ENCODE data around the gene EHD2. TPM values are rescaled to one million over a fixed set of nuclear protein-coding genes. Genes with fewer than 3 reads are reported as not detected.
"Not testable (repeated sequence)": the region's sequence is repeated elsewhere in the genome, so short reads cannot be mapped to it uniquely, and the experiment has no call there.

The EHD2 gene
- total and polyA plus RNA-seq, 7 experiments from 2014 or later, result 0.15 to 0.37 (median 0.19) TPM; not detected in 4

DNA sequence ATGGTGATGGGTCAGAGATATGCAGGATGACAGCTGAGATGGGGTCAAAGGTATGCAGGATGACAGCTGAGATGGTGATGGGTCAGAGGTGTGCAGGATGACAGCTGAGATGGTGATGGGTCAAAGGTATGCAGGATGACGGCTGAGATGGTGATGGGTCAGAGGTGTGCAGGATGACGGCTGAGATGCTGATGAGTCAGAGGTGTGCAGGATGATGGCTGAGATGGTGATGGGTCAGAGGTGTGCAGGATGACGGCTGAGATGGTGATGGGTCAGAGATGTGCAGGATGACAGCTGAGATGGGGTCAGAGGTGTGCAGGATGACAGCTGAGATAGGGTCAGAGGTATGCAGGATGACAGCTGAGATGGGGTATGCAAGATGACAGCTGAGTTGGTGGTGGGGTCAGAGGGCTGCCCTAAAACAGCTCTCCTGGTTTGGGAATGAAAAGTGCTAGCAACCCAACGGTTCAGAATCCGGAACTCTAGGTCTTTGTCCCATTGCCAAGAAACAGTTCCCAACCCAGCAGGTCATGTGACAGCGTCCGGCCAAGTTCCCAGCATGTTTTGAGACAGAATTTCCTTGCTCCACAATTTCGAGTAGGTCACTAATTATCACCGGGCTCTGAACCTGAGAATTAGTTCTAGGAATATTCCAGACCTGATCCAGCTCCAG, 68.5 kb downstream of the EHD2 start:
- Mint-ChIP-seq H3K27me3 (no peaks in the 10 kb centered on the region), H3K4me3 (peak overlapping the region in 6 of 10 donors; percentile 16 to 60 (median 23)), H3K27ac (peak overlapping the region in 8 of 9 donors; percentile 5 to 75 (median 62)), H3K36me3 (peaks cover 0 to 20% (median 15%) of the 10 kb centered on the region in 5 donors), H3K9me3 (no peaks in the 10 kb centered on the region), H3K4me1 (peaks cover 8 to 40% (median 32%) of the 10 kb centered on the region in 7 donors)
- DNase-seq, result no peak
- no peak for ATAC-seq
- ChIA-PET POLR2A (interaction anchor here (1.1 to 1.2 kb wide), 2 partner anchors 36 to 668 kb away, joined by 3 to 4 read pairs; partner anchors contain the start of gene ZC3H4), CTCF (interaction anchor here (0.7 to 1.2 kb wide), 2 partner anchors 10 to 14 kb away, joined by 3 to 5 read pairs; no protein-coding TSS in a partner anchor)
- intact Hi-C loops (cut with micrococcal nuclease), result no loop called here
- Histone ChIP-seq H3K9me3 (ENCODE audit: control insufficient read depth in 2 of 3, low read length in 3 of 3) (no peaks in the 10 kb centered on the region), H3K27me3 (ENCODE audit: control insufficient read depth in 2 of 2, insufficient read depth in 2 of 2, low read length in 2 of 2) (no peaks in the 10 kb centered on the region), H3K4me1 (ENCODE audit: control insufficient read depth in 2 of 2, insufficient read depth in 2 of 2, low read length in 2 of 2) (peaks cover 8 to 19% of the 10 kb centered on the region in 2 donors), H3K27ac (ENCODE audit: low read depth, low read length) (no peak overlapping the region), H3K4me3 (ENCODE audit: low read length) (no peak overlapping the region), H3K36me3 (ENCODE audit: control insufficient read depth in 2 of 3, insufficient read depth in 3 of 3, low read length in 3 of 3) (peaks cover 0 to 52% (median 7%) of the 10 kb centered on the region in 3 experiments)

DNA sequence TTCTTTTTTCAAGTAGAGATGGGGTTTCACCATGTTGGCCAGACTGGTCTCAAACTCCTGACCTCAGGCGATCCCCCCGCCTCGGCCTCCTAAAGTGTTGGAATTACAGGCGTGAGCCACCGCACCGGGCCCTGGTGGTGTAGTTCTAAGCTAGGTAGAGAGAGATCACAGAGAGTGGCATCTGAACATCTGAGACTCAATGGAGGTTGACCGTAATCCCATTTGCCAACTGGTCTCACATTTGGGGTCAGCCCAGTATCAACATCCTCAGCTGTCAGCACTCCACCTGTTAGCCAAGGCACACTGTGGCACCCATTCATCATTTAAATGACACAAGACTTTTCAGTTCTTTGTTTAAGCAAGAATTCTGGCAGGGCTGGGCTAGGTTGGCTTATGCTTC, 73.3 kb downstream of the EHD2 start:
- no peak overlapping the region for H3K4me3 ChIP-seq (ENCODE audit: low read length)
- H3K9me3 ChIP-seq (ENCODE audit: control insufficient read depth in 2 of 3, low read length in 3 of 3), result no peaks in the 10 kb centered on the region
- peaks cover 0 to 13% (median 10%) of the 10 kb centered on the region in 5 donors for H3K36me3 Mint-ChIP-seq
- ATAC-seq, result no peak
- ChIA-PET CTCF (no interaction called here), POLR2A (no interaction called here)
- H3K9me3 Mint-ChIP-seq, result no peaks in the 10 kb centered on the region
- H3K4me1 Mint-ChIP-seq, result peaks cover 6 to 16% (median 10%) of the 10 kb centered on the region in 7 donors
- H3K4me3 Mint-ChIP-seq, result no peak overlapping the region
- no peak for DNase-seq
- H3K27ac ChIP-seq (ENCODE audit: low read depth, low read length), result no peak overlapping the region
- H3K27me3 Mint-ChIP-seq, result no peaks in the 10 kb centered on the region
- H3K27me3 ChIP-seq (ENCODE audit: control insufficient read depth in 2 of 2, insufficient read depth in 2 of 2, low read length in 2 of 2), result no peaks in the 10 kb centered on the region
- peaks cover 0 to 40% (median 2%) of the 10 kb centered on the region in 3 experiments for H3K36me3 ChIP-seq (ENCODE audit: control insufficient read depth in 2 of 3, insufficient read depth in 3 of 3, low read length in 3 of 3)
- H3K27ac Mint-ChIP-seq, result no peak overlapping the region
- intact Hi-C loops (cut with micrococcal nuclease), result loop anchor here in 1 of 2 donors (5.0 kb wide), 1 partner anchor 74 kb away; the partner anchor contains the start of gene EHD2
- H3K4me1 ChIP-seq (ENCODE audit: control insufficient read depth in 2 of 2, insufficient read depth in 2 of 2, low read length in 2 of 2), result no peaks in the 10 kb centered on the region

DNA sequence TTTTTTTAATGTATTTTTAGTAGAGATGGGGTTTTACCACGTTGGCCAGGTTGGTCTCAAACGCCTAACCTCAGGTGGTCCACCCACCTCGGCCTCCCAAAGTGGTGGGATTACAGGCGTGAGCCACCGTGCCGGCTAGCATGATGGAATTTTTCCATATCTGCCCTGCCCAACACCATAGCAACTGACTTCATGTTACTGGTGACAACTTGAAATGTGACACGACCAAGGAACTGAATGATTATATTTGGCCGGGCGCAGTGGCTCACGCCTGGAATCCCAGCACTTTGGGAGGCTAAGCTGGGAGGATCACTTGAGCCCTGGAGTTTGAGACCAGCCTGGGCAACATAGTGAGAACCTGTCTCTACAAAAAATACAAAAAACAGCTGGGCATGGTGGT, 74.1 kb downstream of the EHD2 start:
- H3K4me3 ChIP-seq (ENCODE audit: low read length); DNase-seq; H3K36me3 Mint-ChIP-seq; H3K27me3 Mint-ChIP-seq; H3K4me3 Mint-ChIP-seq; H3K27me3 ChIP-seq (ENCODE audit: control insufficient read depth in 2 of 2, insufficient read depth in 2 of 2, low read length in 2 of 2); H3K4me1 Mint-ChIP-seq; H3K9me3 ChIP-seq (ENCODE audit: control insufficient read depth in 2 of 3, low read length in 3 of 3); H3K4me1 ChIP-seq (ENCODE audit: control insufficient read depth in 2 of 2, insufficient read depth in 2 of 2, low read length in 2 of 2); H3K27ac Mint-ChIP-seq; H3K9me3 Mint-ChIP-seq; ATAC-seq; H3K27ac ChIP-seq (ENCODE audit: low read depth, low read length); POLR2A ChIA-PET: not testable (repeated sequence)
- intact Hi-C loops (cut with micrococcal nuclease), result loop anchor here in 1 of 2 donors (5.0 kb wide), 1 partner anchor 75 kb away; the partner anchor contains the start of gene EHD2
- peaks cover 0 to 33% (median 0%) of the 10 kb centered on the region in 3 experiments for H3K36me3 ChIP-seq (ENCODE audit: control insufficient read depth in 2 of 3, insufficient read depth in 3 of 3, low read length in 3 of 3)
- CTCF ChIA-PET, result interaction anchor here (0.6 to 1.6 kb wide), 3 partner anchors 22 to 688 kb away, joined by 3 to 4 read pairs (median 4); partner anchors contain the start of gene EHD2

DNA sequence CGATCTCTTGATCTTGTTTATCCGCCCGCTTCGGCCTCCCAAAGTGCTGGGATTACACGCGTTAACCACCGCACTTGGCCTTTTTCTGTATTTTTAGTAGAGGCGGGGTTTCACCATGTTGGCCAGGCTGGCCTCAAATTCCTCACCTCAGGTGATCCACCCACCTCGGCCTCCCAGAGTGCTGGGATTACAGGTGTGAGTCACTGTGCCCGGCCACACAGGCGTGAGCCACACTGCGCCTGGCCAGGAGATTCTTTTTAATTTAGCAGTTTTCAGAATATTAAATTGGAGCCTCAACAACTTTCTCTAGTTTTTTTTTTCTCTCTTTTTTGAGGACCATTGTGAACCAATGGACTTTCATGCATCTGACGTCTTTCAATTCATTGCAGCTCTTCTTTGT, 76.6 kb downstream of the EHD2 start:
- H3K27ac ChIP-seq (ENCODE audit: low read depth, low read length); H3K36me3 Mint-ChIP-seq; ATAC-seq; H3K27me3 ChIP-seq (ENCODE audit: control insufficient read depth in 2 of 2, insufficient read depth in 2 of 2, low read length in 2 of 2); DNase-seq; H3K9me3 ChIP-seq (ENCODE audit: control insufficient read depth in 2 of 3, low read length in 3 of 3); POLR2A ChIA-PET; H3K9me3 Mint-ChIP-seq; H3K27me3 Mint-ChIP-seq; H3K4me3 ChIP-seq (ENCODE audit: low read length); H3K4me1 ChIP-seq (ENCODE audit: control insufficient read depth in 2 of 2, insufficient read depth in 2 of 2, low read length in 2 of 2); H3K4me3 Mint-ChIP-seq; H3K4me1 Mint-ChIP-seq: not testable (repeated sequence)
- CTCF ChIA-PET, result interaction anchor here (0.7 to 1.6 kb wide), 4 partner anchors 14 to 417 kb away, joined by 3 to 9 read pairs (median 4); no protein-coding TSS in a partner anchor
- H3K36me3 ChIP-seq (ENCODE audit: control insufficient read depth in 2 of 3, insufficient read depth in 3 of 3, low read length in 3 of 3), result peaks cover 0 to 16% (median 0%) of the 10 kb centered on the region in 3 experiments
- peak overlapping the region in 1 of 9 donors; percentile 55 for H3K27ac Mint-ChIP-seq
- intact Hi-C loops (cut with micrococcal nuclease), result loop anchor here (2.0 to 5.0 kb wide), 2 partner anchors 73 to 78 kb away; partner anchors contain the start of gene EHD2 (in 1 of the 2)

DNA sequence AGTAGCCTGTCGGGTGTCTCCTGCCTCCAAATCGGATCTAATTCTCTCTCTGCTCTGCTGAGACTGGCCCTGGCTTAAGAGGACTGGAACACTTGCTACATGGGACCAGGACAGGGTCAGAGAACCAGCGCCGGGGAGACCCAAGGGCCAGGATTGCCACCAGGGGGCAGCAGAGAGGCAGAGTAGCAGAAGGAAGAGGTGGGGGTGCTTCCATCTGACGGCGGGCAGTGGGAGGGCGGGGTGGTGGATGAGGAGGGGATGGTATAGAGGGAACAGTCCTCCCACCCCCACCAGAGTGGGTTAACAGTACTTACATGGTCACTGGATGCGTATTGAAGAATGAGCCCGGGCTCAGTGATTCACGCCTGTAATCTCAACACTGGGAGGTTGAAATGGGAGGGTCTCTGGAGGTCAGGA, 77.2 kb downstream of the EHD2 start:
- peaks cover 0 to 5% (median 0%) of the 10 kb centered on the region in 11 donors for H3K9me3 Mint-ChIP-seq
- ATAC-seq (peak; percentile 85), DNase-seq (peak; percentile 51 to 85 (median 74))
- intact Hi-C loops (cut with micrococcal nuclease), result loop anchor here in 1 of 2 donors (2.0 kb wide), 1 partner anchor 72 kb away; no protein-coding TSS in a partner anchor
- no peaks in the 10 kb centered on the region for H3K9me3 ChIP-seq (ENCODE audit: control insufficient read depth in 2 of 3, low read length in 3 of 3)
- ChIA-PET POLR2A (no interaction called here), CTCF (interaction anchor here (0.7 to 1.6 kb wide), 7 partner anchors 15 to 418 kb away, joined by 3 to 9 read pairs (median 3); partner anchors contain the start of gene EHD2)
- no peak overlapping the region for H3K27ac ChIP-seq (ENCODE audit: low read depth, low read length)
- H3K4me1 Mint-ChIP-seq, result peaks cover 1 to 5% (median 4%) of the 10 kb centered on the region in 7 donors
- H3K4me3 Mint-ChIP-seq, result no peak overlapping the region
- H3K27me3 Mint-ChIP-seq, result peaks cover 0 to under 1% (median 0%) of the 10 kb centered on the region in 5 donors
- peak overlapping the region in 1 of 9 donors; percentile 32 for H3K27ac Mint-ChIP-seq
- no peak overlapping the region for H3K4me3 ChIP-seq (ENCODE audit: low read length)
- H3K36me3 ChIP-seq (ENCODE audit: control insufficient read depth in 2 of 3, insufficient read depth in 3 of 3, low read length in 3 of 3), result peaks cover 0 to 11% (median 0%) of the 10 kb centered on the region in 3 experiments
- H3K27me3 ChIP-seq (ENCODE audit: control insufficient read depth in 2 of 2, insufficient read depth in 2 of 2, low read length in 2 of 2), result no peaks in the 10 kb centered on the region
- H3K4me1 ChIP-seq (ENCODE audit: control insufficient read depth in 2 of 2, insufficient read depth in 2 of 2, low read length in 2 of 2), result no peaks in the 10 kb centered on the region
- H3K36me3 Mint-ChIP-seq, result peaks cover 0 to 1% (median 0%) of the 10 kb centered on the region in 5 donors

DNA sequence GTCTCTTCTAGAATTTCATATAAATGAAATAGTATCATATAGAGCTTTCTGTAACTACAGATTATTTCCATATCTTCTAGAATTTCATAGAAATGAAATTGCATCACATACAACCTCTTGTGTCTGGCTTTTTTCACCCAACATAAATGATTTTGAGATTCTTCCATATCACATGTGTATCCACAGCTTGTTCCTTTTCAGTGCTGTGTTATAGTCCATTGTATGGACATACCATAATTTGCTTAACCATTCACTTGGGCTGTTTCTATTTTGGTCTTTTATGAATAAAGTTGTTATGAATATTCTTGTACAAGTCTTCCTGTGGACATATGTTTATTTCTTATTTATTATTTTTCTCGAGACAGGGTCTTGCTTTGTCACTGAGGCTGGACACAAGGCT, 79.4 kb downstream of the EHD2 start:
- Histone ChIP-seq H3K27me3 (ENCODE audit: control insufficient read depth in 2 of 2, insufficient read depth in 2 of 2, low read length in 2 of 2) (no peaks in the 10 kb centered on the region), H3K4me3 (ENCODE audit: low read length) (no peak overlapping the region), H3K36me3 (ENCODE audit: control insufficient read depth in 2 of 3, insufficient read depth in 3 of 3, low read length in 3 of 3) (no peaks in the 10 kb centered on the region), H3K9me3 (ENCODE audit: control insufficient read depth in 2 of 3, low read length in 3 of 3) (no peaks in the 10 kb centered on the region), H3K27ac (ENCODE audit: low read depth, low read length) (no peak overlapping the region), H3K4me1 (ENCODE audit: control insufficient read depth in 2 of 2, insufficient read depth in 2 of 2, low read length in 2 of 2) (no peaks in the 10 kb centered on the region)
- ChIA-PET POLR2A (no interaction called here), CTCF (interaction anchor here (0.7 kb wide), 1 partner anchor 149 kb away, joined by 3 read pairs; no protein-coding TSS in a partner anchor)
- no peak for ATAC-seq
- H3K4me1 Mint-ChIP-seq, result peaks cover 1 to 5% (median 4%) of the 10 kb centered on the region in 7 donors
- no peak overlapping the region for H3K27ac Mint-ChIP-seq
- H3K9me3 Mint-ChIP-seq, result peaks cover 0 to 5% (median 0%) of the 10 kb centered on the region in 11 donors
- DNase-seq, result no peak
- peaks cover 0 to 4% (median 0%) of the 10 kb centered on the region in 5 donors for H3K27me3 Mint-ChIP-seq
- H3K36me3 Mint-ChIP-seq, result peaks cover 0 to 4% (median 0%) of the 10 kb centered on the region in 5 donors
- intact Hi-C loops (cut with micrococcal nuclease), result no loop called here
- no peak overlapping the region for H3K4me3 Mint-ChIP-seq

Data from naive thymus-derived CD4-positive, alpha-beta T cell (primary cell).